HAP-1 (cell line): ENCODE data around the gene TFAP2E.

Experiments used
- DNase-seq, 2 experiments: peaks; one replicate each; pipeline ENCODE4 v3.0.0-alpha.2; 2016 to 2020; ENCODE audit warnings: low spot score in 2 of 2
- H3K27me3 ChIP-seq: fragments of 250-450 bp; sonication (Bioruptor Pico); 2 replicates; pipeline ENCODE4 v1.5.1; 2020; ENCODE audit warnings: low read depth, mild to moderate bottlenecking, moderate library complexity
- H3K36me3 ChIP-seq: fragments of 250-450 bp; sonication (Bioruptor Pico); replicated peaks from 2 replicates; pipeline ENCODE4 v1.5.1; 2020; ENCODE audit warnings: mild to moderate bottlenecking
- H3K4me1 ChIP-seq: fragments of 250-450 bp; sonication (Bioruptor Pico); 2 replicates; pipeline ENCODE4 v1.5.1; 2020; ENCODE audit warnings: mild to moderate bottlenecking
- H3K4me3 ChIP-seq: fragments of 250-450 bp; sonication (Bioruptor Pico); 2 replicates; pipeline ENCODE4 v1.5.1; 2020; ENCODE audit warnings: mild to moderate bottlenecking, moderate library complexity
- H3K9me3 ChIP-seq: fragments of 250-450 bp; sonication (Bioruptor Pico); 2 replicates; pipeline ENCODE4 v1.5.1; 2020; ENCODE audit warnings: mild to moderate bottlenecking, moderate library complexity
- in situ Hi-C: fragments of 300-500 bp; cut with MboI; formaldehyde crosslinking; loops from 3 replicates; pipeline ENCODE4 v1.14.3; 2020; ENCODE audit warnings: low sequenced_read_pairs, inconsistent platforms, mixed read lengths

TFAP2E gene

GRCh38 chr1:35560256-35561225 is 12.6 kb upstream of the TFAP2E start:
- Histone ChIP-seq H3K4me1 (peaks cover 11% of the 10 kb centered on the region), H3K4me3 (no peak overlapping the region), H3K9me3 (no peaks in the 10 kb centered on the region), H3K27me3 (no peaks in the 10 kb centered on the region), H3K36me3 (peaks cover 28% of the 10 kb centered on the region)
- no peak for DNase-seq
- in situ Hi-C loops = loop anchor here (5.0 kb wide), 1 partner anchor 108 kb away; no protein-coding TSS in a partner anchor

GRCh38 chr1:35561297-35561971 is 11.7 kb upstream of the TFAP2E start:
- DNase-seq = no peak
- H3K4me3 ChIP-seq = no peak overlapping the region
- peaks cover 2% of the 10 kb centered on the region; the same call in 1 of the 2 replicates for H3K4me1 ChIP-seq
- no peaks in the 10 kb centered on the region for H3K27me3 ChIP-seq
- peaks cover 28% of the 10 kb centered on the region for H3K36me3 ChIP-seq
- H3K9me3 ChIP-seq = no peaks in the 10 kb centered on the region
- in situ Hi-C loops = loop anchor here (5.0 kb wide), 1 partner anchor 109 kb away; no protein-coding TSS in a partner anchor

GRCh38 chr1:35561972-35562680 is 11.0 kb upstream of the TFAP2E start:
- H3K9me3 ChIP-seq = no peaks in the 10 kb centered on the region
- DNase-seq = no peak
- in situ Hi-C loops = loop anchor here (5.0 kb wide), 1 partner anchor 110 kb away; no protein-coding TSS in a partner anchor
- peaks cover 23% of the 10 kb centered on the region for H3K36me3 ChIP-seq
- H3K4me3 ChIP-seq = no peak overlapping the region
- H3K4me1 ChIP-seq = peaks cover 2% of the 10 kb centered on the region; the same call in 1 of the 2 replicates
- H3K27me3 ChIP-seq = no peaks in the 10 kb centered on the region

GRCh38 chr1:35563166-35563565 is 9.9 kb upstream of the TFAP2E start:
- Histone ChIP-seq H3K36me3 (peaks cover 23% of the 10 kb centered on the region), H3K27me3 (no peaks in the 10 kb centered on the region), H3K4me1 (peaks cover 2% of the 10 kb centered on the region; the same call in 1 of the 2 replicates), H3K4me3 (no peak overlapping the region), H3K9me3 (no peaks in the 10 kb centered on the region)
- in situ Hi-C loops = loop anchor here (5.0 kb wide), 1 partner anchor 111 kb away; no protein-coding TSS in a partner anchor
- DNase-seq = no peak

- peaks cover 23% of the 10 kb centered on the region for H3K36me3 ChIP-seq
Measured at GRCh38 chr1:35564037-35564883, 8.9 kb upstream of the TFAP2E start.

GRCh38 chr1:35564884-35565741 is 8.0 kb upstream of the TFAP2E start:
- no peak for DNase-seq
- Histone ChIP-seq H3K27me3 (no peaks in the 10 kb centered on the region), H3K9me3 (no peaks in the 10 kb centered on the region), H3K4me3 (no peak overlapping the region), H3K4me1 (no peaks in the 10 kb centered on the region), H3K36me3 (peaks cover 23% of the 10 kb centered on the region)
- in situ Hi-C loops = loop anchor here (5.0 kb wide), 2 partner anchors 113 to 157 kb away; no protein-coding TSS in a partner anchor

More at GRCh38 chr1:35564037-35564883, 8.9 kb upstream of the TFAP2E start:
- Histone ChIP-seq H3K4me1 (no peaks in the 10 kb centered on the region), H3K27me3 (no peaks in the 10 kb centered on the region), H3K9me3 (no peaks in the 10 kb centered on the region), H3K4me3 (no peak overlapping the region)
- in situ Hi-C loops = loop anchor here (5.0 kb wide), 1 partner anchor 112 kb away; no protein-coding TSS in a partner anchor
- peak; percentile 40 to 91 for DNase-seq

GRCh38 chr1:35565742-35566133 is 7.4 kb upstream of the TFAP2E start:
- in situ Hi-C loops = loop anchor here (5.0 kb wide), 1 partner anchor 157 kb away; no protein-coding TSS in a partner anchor
- H3K27me3 ChIP-seq = no peaks in the 10 kb centered on the region
- H3K4me1 ChIP-seq = no peaks in the 10 kb centered on the region
- no peak overlapping the region for H3K4me3 ChIP-seq
- H3K36me3 ChIP-seq = peaks cover 20% of the 10 kb centered on the region
- no peaks in the 10 kb centered on the region for H3K9me3 ChIP-seq
- DNase-seq = no peak

- Histone ChIP-seq H3K4me3 (no peak overlapping the region), H3K4me1 (no peaks in the 10 kb centered on the region), H3K36me3 (peaks cover 14% of the 10 kb centered on the region), H3K9me3 (no peaks in the 10 kb centered on the region), H3K27me3 (no peaks in the 10 kb centered on the region)
- DNase-seq = no peak
- in situ Hi-C loops = loop anchor here (5.0 kb wide), 1 partner anchor 154 kb away; no protein-coding TSS in a partner anchor
Measured at GRCh38 chr1:35567947-35568558, 5.1 kb upstream of the TFAP2E start.

GRCh38 chr1:35568975-35569395 is 4.1 kb upstream of the TFAP2E start:
- Histone ChIP-seq H3K4me3 (no peak overlapping the region), H3K9me3 (no peaks in the 10 kb centered on the region), H3K36me3 (peaks cover 10% of the 10 kb centered on the region), H3K27me3 (no peaks in the 10 kb centered on the region), H3K4me1 (no peaks in the 10 kb centered on the region)
- in situ Hi-C loops = loop anchor here (5.0 kb wide), 1 partner anchor 153 kb away; no protein-coding TSS in a partner anchor
- peak; percentile 52 to 82 for DNase-seq

- Histone ChIP-seq H3K4me1 (no peaks in the 10 kb centered on the region), H3K9me3 (no peaks in the 10 kb centered on the region), H3K4me3 (no peak overlapping the region), H3K27me3 (no peaks in the 10 kb centered on the region), H3K36me3 (peaks cover 2% of the 10 kb centered on the region)
- in situ Hi-C loops = loop anchor here (5.0 kb wide), 1 partner anchor 152 kb away; no protein-coding TSS in a partner anchor
- no peak for DNase-seq
Measured at GRCh38 chr1:35569936-35570335, 3.2 kb upstream of the TFAP2E start.

GRCh38 chr1:35570589-35571137 is 2.5 kb upstream of the TFAP2E start:
- no peaks in the 10 kb centered on the region for H3K4me1 ChIP-seq
- no peaks in the 10 kb centered on the region for H3K27me3 ChIP-seq
- no peaks in the 10 kb centered on the region for H3K36me3 ChIP-seq
- no peak overlapping the region for H3K4me3 ChIP-seq
- in situ Hi-C loops = no loop called here
- H3K9me3 ChIP-seq = no peaks in the 10 kb centered on the region
- no peak for DNase-seq
